Mesendoderm (in vitro differentiated cells): ENCODE measurements around the gene CLDN1.

ENCODE experiments used
- DNase-seq: peaks from one replicate; pipeline ENCODE4 v3.0.0; 2013
- H2AK5ac ChIP-seq: 2 replicates; pipeline ENCODE4 v1.6.1; 2013; ENCODE audit warnings: low read length, inconsistent platforms
- H2BK120ac ChIP-seq: 2 replicates; pipeline ENCODE4 v1.6.1; 2013; ENCODE audit warnings: low read depth, mild to moderate bottlenecking, low read length, moderate library complexity, mixed read lengths
- H2BK15ac ChIP-seq: replicated peaks from 2 replicates; pipeline ENCODE4 v1.6.1; 2013; ENCODE audit warnings: low read depth, mild to moderate bottlenecking, moderate library complexity
- H2BK5ac ChIP-seq: 2 replicates; pipeline ENCODE4 v1.6.1; 2013; ENCODE audit warnings: low read length, inconsistent platforms
- H3K18ac ChIP-seq: 2 replicates; pipeline ENCODE4 v1.6.1; 2013; ENCODE audit warnings: mild to moderate bottlenecking, low read length, mixed read lengths
- H3K23ac ChIP-seq: one replicate; pipeline ENCODE4 v1.6.1; 2013; ENCODE audit warnings: low read length
- H3K27ac ChIP-seq: 2 replicates; pipeline ENCODE4 v1.5.1; 2013; ENCODE audit warnings: low read depth, mild to moderate bottlenecking, inconsistent platforms, low read length, moderate library complexity
- H3K27me3 ChIP-seq: 2 replicates; pipeline ENCODE4 v1.6.1; 2013; ENCODE audit warnings: low read length, control low read depth, mild to moderate bottlenecking, inconsistent platforms; ENCODE audit not compliant: insufficient read depth, poor library complexity
- H3K36me3 ChIP-seq: 2 replicates; pipeline ENCODE4 v1.6.1; 2013; ENCODE audit warnings: low read length, inconsistent platforms; ENCODE audit not compliant: control insufficient read depth, insufficient read depth
- H3K4ac ChIP-seq: one replicate; pipeline ENCODE4 v1.6.1; 2013; ENCODE audit warnings: low read depth, mild to moderate bottlenecking, low read length, moderate library complexity
- H3K4me1 ChIP-seq: 2 replicates; pipeline ENCODE4 v1.6.1; 2013; ENCODE audit warnings: low read depth, low read length, inconsistent platforms; ENCODE audit not compliant: control insufficient read depth
- H3K4me2 ChIP-seq: 2 replicates; pipeline ENCODE4 v1.6.1; 2013; ENCODE audit warnings: low read length
- H3K4me3 ChIP-seq: 2 replicates; pipeline ENCODE4 v1.5.1; 2013; ENCODE audit warnings: mild to moderate bottlenecking, low read length
- H3K56ac ChIP-seq: one replicate; pipeline ENCODE4 v1.6.1; 2013; ENCODE audit warnings: low read length
- H3K79me1 ChIP-seq: 2 replicates; pipeline ENCODE4 v1.6.1; 2013; ENCODE audit warnings: low read length, inconsistent platforms
- H3K79me2 ChIP-seq: 2 replicates; pipeline ENCODE4 v1.6.1; 2013; ENCODE audit warnings: mild to moderate bottlenecking, low read length; ENCODE audit not compliant: control insufficient read depth, insufficient read depth
- H3K9ac ChIP-seq: 2 replicates; pipeline ENCODE4 v1.6.1; 2013; ENCODE audit warnings: low read length, inconsistent platforms
- H4K5ac ChIP-seq: one replicate; pipeline ENCODE4 v1.6.1; 2013; ENCODE audit warnings: low read length
- H4K8ac ChIP-seq: one replicate; pipeline ENCODE4 v1.6.1; 2013; ENCODE audit warnings: low read depth, mild to moderate bottlenecking, control low read depth, low read length, moderate library complexity
- WGBS: extraction: QIAGEN DNeasy Blood & Tissue Kit; methylation state at CpG from one replicate; pipeline ENCODE4 v1.1.7; 2013; ENCODE audit warnings: low lambda C conversion rate, missing lambda C conversion rate; ENCODE audit not compliant: insufficient coverage; ENCODE audit errors: extremely low coverage; 5-methylcytosine and 5-hydroxymethylcytosine counted together

The CLDN1 gene

GRCh38 chr3:190261015-190261414 is 61.2 kb downstream of the CLDN1 start:
- no peaks in the 10 kb centered on the region for H3K79me1 ChIP-seq
- H4K8ac ChIP-seq = no peak overlapping the region
- no peak overlapping the region for H3K27ac ChIP-seq
- no peaks in the 10 kb centered on the region for H3K36me3 ChIP-seq
- no peak overlapping the region for H2BK5ac ChIP-seq
- no peak overlapping the region for H3K56ac ChIP-seq
- no peak for DNase-seq
- H3K9ac ChIP-seq = no peak overlapping the region
- H2AK5ac ChIP-seq = no peak overlapping the region
- H3K79me2 ChIP-seq = no peaks in the 10 kb centered on the region
- H4K5ac ChIP-seq = no peak overlapping the region
- H3K4me2 ChIP-seq = no peak overlapping the region
- WGBS = no CpG with 5 or more reads among the region's 3 CpGs
- no peak overlapping the region for H2BK15ac ChIP-seq
- H2BK120ac ChIP-seq = no peak overlapping the region
- no peak overlapping the region for H3K4me3 ChIP-seq
- H3K4me1 ChIP-seq = no peaks in the 10 kb centered on the region
- H3K23ac ChIP-seq = no peak overlapping the region
- H3K27me3 ChIP-seq = no peaks in the 10 kb centered on the region
- H3K18ac ChIP-seq = no peak overlapping the region
- H3K4ac ChIP-seq = no peak overlapping the region

GRCh38 chr3:190260301-190260700 is 61.9 kb downstream of the CLDN1 start:
- Histone ChIP-seq H2BK120ac (no peak overlapping the region), H3K56ac (no peak overlapping the region), H3K27ac (no peak overlapping the region), H3K4ac (no peak overlapping the region), H3K4me2 (no peak overlapping the region), H4K5ac (no peak overlapping the region), H3K27me3 (no peaks in the 10 kb centered on the region), H3K9ac (no peak overlapping the region), H3K79me2 (no peaks in the 10 kb centered on the region), H2BK5ac (no peak overlapping the region), H4K8ac (no peak overlapping the region), H3K4me1 (no peaks in the 10 kb centered on the region), H2BK15ac (no peak overlapping the region), H2AK5ac (no peak overlapping the region), H3K18ac (no peak overlapping the region), H3K23ac (no peak overlapping the region), H3K79me1 (no peaks in the 10 kb centered on the region), H3K36me3 (no peaks in the 10 kb centered on the region), H3K4me3 (no peak overlapping the region)
- no peak for DNase-seq
- WGBS = no CpG with 5 or more reads among the region's 2 CpGs

- no CpG with 5 or more reads among the region's 5 CpGs for WGBS
- H3K4ac ChIP-seq = no peak overlapping the region
- H3K27me3 ChIP-seq = no peaks in the 10 kb centered on the region
- no peak overlapping the region for H3K23ac ChIP-seq
- H4K5ac ChIP-seq = no peak overlapping the region
- H3K9ac ChIP-seq = no peak overlapping the region
- H3K79me1 ChIP-seq = no peaks in the 10 kb centered on the region
- H2BK5ac ChIP-seq = no peak overlapping the region
- H3K27ac ChIP-seq = no peak overlapping the region
- no peaks in the 10 kb centered on the region for H3K36me3 ChIP-seq
- H3K4me1 ChIP-seq = no peaks in the 10 kb centered on the region
- no peak overlapping the region for H3K56ac ChIP-seq
- no peak overlapping the region for H3K4me3 ChIP-seq
- no peaks in the 10 kb centered on the region for H3K79me2 ChIP-seq
- no peak overlapping the region for H2BK15ac ChIP-seq
- no peak overlapping the region for H4K8ac ChIP-seq
- DNase-seq = peak; percentile 61
- no peak overlapping the region for H2BK120ac ChIP-seq
- H2AK5ac ChIP-seq = no peak overlapping the region
- H3K18ac ChIP-seq = no peak overlapping the region
- H3K4me2 ChIP-seq = no peak overlapping the region
Observed at GRCh38 chr3:190258634-190259033, 63.6 kb downstream of the CLDN1 start.
